ENCODE data around the gene PAPOLA.

GRCh38 chr14:96578619-96579018, 76.4 kb downstream of the PAPOLA start:
- TF ChIP-seq CTCF (conservative IDR thresholded peaks at IDR 0.05; ENCODE audit: low read length) = no peak
- no peak for TF ChIP-seq EZH2phosphoT487 (IDR thresholded peaks at IDR 0.05; ENCODE audit: borderline replicate concordance)
